ENCODE results near the gene ZNF423.

Gene ZNF423

GRCh38 chr16:49716339-49716934, 139.5 kb downstream of the ZNF423 start:
- no peak overlapping the region for H3K27ac ChIP-seq (ENCODE audit: low read depth, low read length)

DNA sequence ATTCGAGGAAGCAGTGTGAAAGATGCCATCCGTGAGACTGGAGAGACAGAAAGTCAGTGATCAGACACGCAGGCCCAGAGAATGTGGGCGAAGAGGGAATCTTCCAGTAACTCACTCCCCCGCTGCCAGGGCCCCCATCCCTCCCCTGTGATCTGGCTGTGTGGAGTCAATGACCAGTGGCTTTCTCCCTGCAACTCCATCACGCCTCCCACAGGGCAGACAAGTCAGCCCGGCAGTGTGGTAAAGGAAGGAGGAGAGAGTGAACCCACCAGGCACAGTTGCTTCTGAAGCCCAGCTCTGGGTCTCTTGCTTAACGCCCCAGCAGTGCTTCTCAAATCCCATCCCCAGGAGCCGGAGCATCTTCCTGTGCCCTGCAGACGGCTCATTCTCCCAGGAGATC, 142.1 kb downstream of the ZNF423 start:
- Histone ChIP-seq H3K4me2 (ENCODE audit: low read length) (no peak overlapping the region), H3F3A (ENCODE audit: control insufficient read depth, insufficient read depth) (no peaks in the 10 kb centered on the region), H4K20me1 (ENCODE audit: control insufficient read depth, insufficient read depth, low read depth, low read length) (no peaks in the 10 kb centered on the region), H3K36me3 (ENCODE audit: control insufficient read depth, low read length) (no peaks in the 10 kb centered on the region), H3K9me2 (replicated peaks; ENCODE audit: control insufficient read depth, low read length) (no peaks in the 10 kb centered on the region), H3K79me2 (ENCODE audit: control insufficient read depth, low read length) (no peaks in the 10 kb centered on the region), H3K9me3 (ENCODE audit: control insufficient read depth, insufficient read depth, low read length) (no peaks in the 10 kb centered on the region), H3K27ac (ENCODE audit: low read depth, low read length) (no peak overlapping the region), H3K27me3 (ENCODE audit: control insufficient read depth, low read length) (no peaks in the 10 kb centered on the region), H3K4me3 (ENCODE audit: low read length) (no peak overlapping the region), H3K4me1 (ENCODE audit: control insufficient read depth, low read length) (no peaks in the 10 kb centered on the region)
- TF ChIP-seq, protein P1, sequence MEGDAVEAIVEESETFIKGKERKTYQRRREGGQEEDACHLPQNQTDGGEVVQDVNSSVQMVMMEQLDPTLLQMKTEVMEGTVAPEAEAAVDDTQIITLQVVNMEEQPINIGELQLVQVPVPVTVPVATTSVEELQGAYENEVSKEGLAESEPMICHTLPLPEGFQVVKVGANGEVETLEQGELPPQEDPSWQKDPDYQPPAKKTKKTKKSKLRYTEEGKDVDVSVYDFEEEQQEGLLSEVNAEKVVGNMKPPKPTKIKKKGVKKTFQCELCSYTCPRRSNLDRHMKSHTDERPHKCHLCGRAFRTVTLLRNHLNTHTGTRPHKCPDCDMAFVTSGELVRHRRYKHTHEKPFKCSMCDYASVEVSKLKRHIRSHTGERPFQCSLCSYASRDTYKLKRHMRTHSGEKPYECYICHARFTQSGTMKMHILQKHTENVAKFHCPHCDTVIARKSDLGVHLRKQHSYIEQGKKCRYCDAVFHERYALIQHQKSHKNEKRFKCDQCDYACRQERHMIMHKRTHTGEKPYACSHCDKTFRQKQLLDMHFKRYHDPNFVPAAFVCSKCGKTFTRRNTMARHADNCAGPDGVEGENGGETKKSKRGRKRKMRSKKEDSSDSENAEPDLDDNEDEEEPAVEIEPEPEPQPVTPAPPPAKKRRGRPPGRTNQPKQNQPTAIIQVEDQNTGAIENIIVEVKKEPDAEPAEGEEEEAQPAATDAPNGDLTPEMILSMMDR (IDR thresholded peaks at IDR 0.05; ENCODE audit: low read depth, low read length, poor library complexity, severe bottlenecking): no peak

More at GRCh38 chr16:49716339-49716934, 139.5 kb downstream of the ZNF423 start:
- Histone ChIP-seq H3K79me2 (ENCODE audit: control insufficient read depth, low read length) (no peaks in the 10 kb centered on the region), H3F3A (ENCODE audit: control insufficient read depth, insufficient read depth) (no peaks in the 10 kb centered on the region), H3K4me1 (ENCODE audit: control insufficient read depth, low read length) (no peaks in the 10 kb centered on the region), H3K4me3 (ENCODE audit: low read length) (no peak overlapping the region), H3K4me2 (ENCODE audit: low read length) (no peak overlapping the region), H4K20me1 (ENCODE audit: control insufficient read depth, insufficient read depth, low read depth, low read length) (no peaks in the 10 kb centered on the region), H3K9me3 (ENCODE audit: control insufficient read depth, insufficient read depth, low read length) (no peaks in the 10 kb centered on the region), H3K36me3 (ENCODE audit: control insufficient read depth, low read length) (no peaks in the 10 kb centered on the region), H3K27me3 (ENCODE audit: control insufficient read depth, low read length) (no peaks in the 10 kb centered on the region), H3K9me2 (replicated peaks; ENCODE audit: control insufficient read depth, low read length) (no peaks in the 10 kb centered on the region)
- no peak for TF ChIP-seq EZH2phosphoT487 (IDR thresholded peaks at IDR 0.05; ENCODE audit: borderline replicate concordance, low read length)
- TF ChIP-seq, protein P1 (IDR thresholded peaks at IDR 0.05; ENCODE audit: low read depth, low read length, poor library complexity, severe bottlenecking): no peak

- Histone ChIP-seq H3F3A (ENCODE audit: control insufficient read depth, insufficient read depth) (no peaks in the 10 kb centered on the region), H3K4me3 (ENCODE audit: low read length) (no peak overlapping the region), H4K20me1 (ENCODE audit: control insufficient read depth, insufficient read depth, low read depth, low read length) (no peaks in the 10 kb centered on the region), H3K9me3 (ENCODE audit: control insufficient read depth, insufficient read depth, low read length) (no peaks in the 10 kb centered on the region), H3K27me3 (ENCODE audit: control insufficient read depth, low read length) (no peaks in the 10 kb centered on the region), H3K4me2 (ENCODE audit: low read length) (no peak overlapping the region), H3K27ac (ENCODE audit: low read depth, low read length) (no peak overlapping the region), H3K4me1 (ENCODE audit: control insufficient read depth, low read length) (no peaks in the 10 kb centered on the region), H3K9me2 (replicated peaks; ENCODE audit: control insufficient read depth, low read length) (no peaks in the 10 kb centered on the region), H3K79me2 (ENCODE audit: control insufficient read depth, low read length) (no peaks in the 10 kb centered on the region), H3K36me3 (ENCODE audit: control insufficient read depth, low read length) (no peaks in the 10 kb centered on the region)
- TF ChIP-seq EZH2phosphoT487 (IDR thresholded peaks at IDR 0.05; ENCODE audit: borderline replicate concordance, low read length): no peak
- TF ChIP-seq, protein P1 (IDR thresholded peaks at IDR 0.05; ENCODE audit: low read depth, low read length, poor library complexity, severe bottlenecking): no peak
Measured at GRCh38 chr16:49712542-49712941, 143.4 kb downstream of the ZNF423 start.

Measured in DOHH2 (cell line).